GM13977 (cell line): ENCODE data around the gene DCT.

Experiments used
- DNase-seq: peaks from one replicate; pipeline ENCODE4 v3.0.0; 2012; ENCODE audit warnings: low spot score
- CTCF ChIP-seq: IDR thresholded peaks from 2 replicates; pipeline ENCODE4 v1.5.1; 2012; ENCODE audit warnings: mild to moderate bottlenecking, control low read depth; ENCODE audit not compliant: insufficient read depth; ENCODE audit errors: extremely low read depth, missing control alignments
- in situ Hi-C: fragments of 300-500 bp; cut with MboI; formaldehyde crosslinking; loops from one replicate; pipeline ENCODE4 v1.12.0; 2022; ENCODE audit warnings: low sequenced_read_pairs, low pct_unique_long_range_greater_than_20kb, mixed read lengths, inconsistent platforms; ENCODE audit not compliant: unreplicated experiment

The DCT gene

GRCh38 chr13:94412870-94413597 lies 66.4 kb downstream of the DCT start:
- in situ Hi-C loops, result no loop called here
- TF ChIP-seq CTCF, result no peak
- no peak for DNase-seq

- no peak for DNase-seq
- in situ Hi-C loops, result no loop called here
- no peak for TF ChIP-seq CTCF
Measured at GRCh38 chr13:94411747-94412146, 67.7 kb downstream of the DCT start.

DNA sequence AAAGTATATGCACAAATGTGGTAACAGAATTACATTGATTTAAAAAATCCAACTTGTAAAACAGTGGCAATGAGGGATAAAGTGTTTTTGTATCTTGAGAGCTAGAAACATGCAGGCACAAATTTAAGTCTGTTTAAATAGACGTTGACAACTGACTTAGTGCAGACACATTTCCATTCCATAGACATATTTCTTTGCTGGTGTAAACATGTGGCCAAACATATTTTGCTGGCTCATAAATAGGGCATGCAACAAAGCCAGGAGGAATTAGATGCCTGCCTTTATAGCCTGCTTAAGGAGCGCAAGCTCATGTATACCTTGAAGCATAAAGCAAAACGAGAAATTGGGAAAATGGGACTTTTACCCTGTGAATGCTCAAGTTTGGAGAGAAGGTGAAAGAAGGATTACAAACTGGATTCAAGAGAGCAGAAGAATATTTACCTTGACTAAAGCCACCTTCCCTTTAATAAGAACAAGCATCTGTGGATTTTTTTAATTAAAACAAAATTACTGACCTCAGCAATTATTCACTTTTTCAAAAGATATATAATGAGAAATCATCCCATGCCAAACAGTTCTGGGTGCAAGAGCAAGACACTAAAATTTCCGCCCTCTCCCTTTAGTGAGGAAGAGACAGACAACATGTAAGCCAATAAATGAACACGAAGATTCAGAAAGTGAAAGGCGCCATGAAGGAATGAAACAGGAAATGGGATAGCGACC lies 71.0 kb downstream of the DCT start:
- no peak for DNase-seq
- TF ChIP-seq CTCF, result no peak
- in situ Hi-C loops, result no loop called here

- in situ Hi-C loops, result no loop called here
- no peak for DNase-seq
- TF ChIP-seq CTCF, result no peak
Measured at GRCh38 chr13:94400874-94401273, 78.6 kb downstream of the DCT start.

DNA sequence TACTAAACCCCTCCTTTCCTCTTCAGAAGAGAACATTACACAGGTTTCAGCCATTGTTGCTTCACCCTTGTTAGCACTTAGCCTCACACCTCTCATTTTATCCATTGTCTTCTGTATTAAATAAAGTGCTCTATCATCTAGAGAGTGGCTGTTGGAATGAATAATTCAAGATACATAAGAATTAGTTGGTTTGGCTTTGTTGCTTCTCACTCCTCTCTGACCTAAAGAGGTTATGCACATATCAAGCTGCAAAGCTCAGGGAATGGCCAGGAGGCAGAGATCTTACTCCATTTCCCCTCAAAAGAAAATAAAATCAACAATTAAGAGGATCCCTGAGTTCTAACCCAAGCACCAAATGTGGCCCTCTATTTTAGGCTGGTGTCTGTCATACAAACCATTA lies 79.7 kb downstream of the DCT start:
- no peak for TF ChIP-seq CTCF
- DNase-seq, result no peak
- in situ Hi-C loops, result no loop called here

GRCh38 chr13:94395860-94396259 lies 83.6 kb downstream of the DCT start:
- no peak for TF ChIP-seq CTCF
- in situ Hi-C loops, result no loop called here
- no peak for DNase-seq
